Measurements from ENCODE around the gene TCEA2.

Gene TCEA2

GRCh38 chr20:64108731-64109681 is 46.0 kb downstream of the TCEA2 start:
- Histone ChIP-seq H3K9me2 (replicated peaks; ENCODE audit: insufficient read depth, low read length) (no peaks in the 10 kb centered on the region), H3K4me3 (ENCODE audit: low read length) (no peak overlapping the region), H3K9ac (ENCODE audit: low read length) (no peak overlapping the region), H3K4me2 (ENCODE audit: low read depth, low read length) (no peak overlapping the region), H3K27me3 (replicated peaks; ENCODE audit: insufficient read depth, low read length) (peaks cover 91% of the 10 kb centered on the region), H2AFZ (ENCODE audit: low read length) (no peak overlapping the region), H3K9me3 (replicated peaks; ENCODE audit: insufficient read depth, low read length) (no peaks in the 10 kb centered on the region), H3K36me3 (replicated peaks; ENCODE audit: insufficient read depth, low read length) (no peaks in the 10 kb centered on the region), H3K79me2 (ENCODE audit: low read length) (no peaks in the 10 kb centered on the region), H3F3A (ENCODE audit: insufficient read depth, low read length) (no peaks in the 10 kb centered on the region), H4K20me1 (ENCODE audit: insufficient read depth, low read length) (no peaks in the 10 kb centered on the region), H3K4me1 (ENCODE audit: low read length) (no peaks in the 10 kb centered on the region), H3K27ac (ENCODE audit: low read length) (no peak overlapping the region)
- DNase-seq: no peak
- TF ChIP-seq EZH2 (optimal IDR thresholded peaks at IDR 0.05; ENCODE audit: low read depth, low read length) (no peak), CTCF (IDR thresholded peaks at IDR 0.05; ENCODE audit: low read length) (no peak), EZH2phosphoT487 (IDR thresholded peaks at IDR 0.05; ENCODE audit: low read length) (no peak)

GRCh38 chr20:64109831-64110391 is 46.9 kb downstream of the TCEA2 start:
- no peaks in the 10 kb centered on the region for H3K9me3 ChIP-seq (replicated peaks; ENCODE audit: insufficient read depth, low read length)
- no peaks in the 10 kb centered on the region for H3K36me3 ChIP-seq (replicated peaks; ENCODE audit: insufficient read depth, low read length)
- no peaks in the 10 kb centered on the region for H3K79me2 ChIP-seq (ENCODE audit: low read length)
- peaks cover 93% of the 10 kb centered on the region for H3K27me3 ChIP-seq (replicated peaks; ENCODE audit: insufficient read depth, low read length)
- no peak for TF ChIP-seq EZH2 (optimal IDR thresholded peaks at IDR 0.05; ENCODE audit: low read depth, low read length)
- no peak for TF ChIP-seq CTCF (IDR thresholded peaks at IDR 0.05; ENCODE audit: low read length)
- TF ChIP-seq EZH2phosphoT487 (IDR thresholded peaks at IDR 0.05; ENCODE audit: low read length): no peak
- no peak for DNase-seq
- H4K20me1 ChIP-seq (ENCODE audit: insufficient read depth, low read length): no peaks in the 10 kb centered on the region
- H3F3A ChIP-seq (ENCODE audit: insufficient read depth, low read length): no peaks in the 10 kb centered on the region
- H3K9me2 ChIP-seq (replicated peaks; ENCODE audit: insufficient read depth, low read length): no peaks in the 10 kb centered on the region
- no peaks in the 10 kb centered on the region for H3K4me1 ChIP-seq (ENCODE audit: low read length)
- no peak overlapping the region for H3K4me3 ChIP-seq (ENCODE audit: low read length)
- no peak overlapping the region for H3K27ac ChIP-seq (ENCODE audit: low read length)
- no peak overlapping the region for H2AFZ ChIP-seq (ENCODE audit: low read length)
- no peak overlapping the region for H3K9ac ChIP-seq (ENCODE audit: low read length)
- no peak overlapping the region for H3K4me2 ChIP-seq (ENCODE audit: low read depth, low read length)

- no peaks in the 10 kb centered on the region for H3K4me1 ChIP-seq (ENCODE audit: low read length)
- peaks cover 97% of the 10 kb centered on the region for H3K27me3 ChIP-seq (replicated peaks; ENCODE audit: insufficient read depth, low read length)
These were observed 47.5 kb downstream of the TCEA2 start for GRCh38 chr20:64110411-64111068.

More at GRCh38 chr20:64110411-64111068, 47.5 kb downstream of the TCEA2 start:
- no peak overlapping the region for H3K4me2 ChIP-seq (ENCODE audit: low read depth, low read length)
- no peak overlapping the region for H2AFZ ChIP-seq (ENCODE audit: low read length)
- H3K79me2 ChIP-seq (ENCODE audit: low read length): no peaks in the 10 kb centered on the region
- no peaks in the 10 kb centered on the region for H4K20me1 ChIP-seq (ENCODE audit: insufficient read depth, low read length)
- H3K4me3 ChIP-seq (ENCODE audit: low read length): no peak overlapping the region
- TF ChIP-seq CTCF (IDR thresholded peaks at IDR 0.05; ENCODE audit: low read length) (no peak), EZH2phosphoT487 (IDR thresholded peaks at IDR 0.05; ENCODE audit: low read length) (no peak), EZH2 (optimal IDR thresholded peaks at IDR 0.05; ENCODE audit: low read depth, low read length) (no peak)
- no peaks in the 10 kb centered on the region for H3F3A ChIP-seq (ENCODE audit: insufficient read depth, low read length)
- no peak overlapping the region for H3K27ac ChIP-seq (ENCODE audit: low read length)
- no peaks in the 10 kb centered on the region for H3K9me3 ChIP-seq (replicated peaks; ENCODE audit: insufficient read depth, low read length)
- no peaks in the 10 kb centered on the region for H3K36me3 ChIP-seq (replicated peaks; ENCODE audit: insufficient read depth, low read length)
- H3K9ac ChIP-seq (ENCODE audit: low read length): no peak overlapping the region
- no peak for DNase-seq
- no peaks in the 10 kb centered on the region for H3K9me2 ChIP-seq (replicated peaks; ENCODE audit: insufficient read depth, low read length)

All from MM.1S (cell line).